Activated CD4-positive, alpha-beta T cell treated with anti-CD3 and anti-CD28 coated beads, Interleukin-2, amount 10 ng/mL, durations not matched to agents 24 days and 14 days (primary cell): Measurements from ENCODE around the gene TAL2. TPM values are rescaled to one million over a fixed set of nuclear protein-coding genes. Genes with fewer than 3 reads are reported as not detected.
A peak's percentile ranks its signal among the peaks of the same experiment; 100 is the strongest.

Source experiments
- DNase-seq: peaks from one replicate; pipeline ENCODE4 v3.0.0; 2022
- H3K27ac Mint-ChIP-seq: one replicate; pipeline ENCODE4 v1.8.0; 2022; ENCODE audit warnings: mild to moderate bottlenecking, mixed read lengths
- H3K27me3 Mint-ChIP-seq: one replicate; pipeline ENCODE4 v1.8.0; 2022; ENCODE audit warnings: mixed read lengths
- H3K36me3 Mint-ChIP-seq: one replicate; pipeline ENCODE4 v1.8.0; 2022; ENCODE audit warnings: low read depth, mild to moderate bottlenecking, mixed read lengths
- H3K4me1 Mint-ChIP-seq: one replicate; pipeline ENCODE4 v1.8.0; 2021; ENCODE audit warnings: mixed read lengths
- H3K4me3 Mint-ChIP-seq: one replicate; pipeline ENCODE4 v1.8.0; 2022; ENCODE audit warnings: mild to moderate bottlenecking, moderate library complexity, mixed read lengths
- H3K9me3 Mint-ChIP-seq: one replicate; pipeline ENCODE4 v1.8.0; 2021; ENCODE audit warnings: mixed read lengths
- intact Hi-C: fragments of 100-400 bp; cut with micrococcal nuclease; formaldehyde crosslinking; loops from one replicate; pipeline ENCODE4 v1.15.1; 2023
- total RNA-seq: library from RNA; stranded (reverse); gene quantifications from 2 replicates; pipeline ENCODE4 v1.2.3, GENCODE V29; 2022

The TAL2 gene
- total RNA-seq = not detected in 2 replicates

DNA sequence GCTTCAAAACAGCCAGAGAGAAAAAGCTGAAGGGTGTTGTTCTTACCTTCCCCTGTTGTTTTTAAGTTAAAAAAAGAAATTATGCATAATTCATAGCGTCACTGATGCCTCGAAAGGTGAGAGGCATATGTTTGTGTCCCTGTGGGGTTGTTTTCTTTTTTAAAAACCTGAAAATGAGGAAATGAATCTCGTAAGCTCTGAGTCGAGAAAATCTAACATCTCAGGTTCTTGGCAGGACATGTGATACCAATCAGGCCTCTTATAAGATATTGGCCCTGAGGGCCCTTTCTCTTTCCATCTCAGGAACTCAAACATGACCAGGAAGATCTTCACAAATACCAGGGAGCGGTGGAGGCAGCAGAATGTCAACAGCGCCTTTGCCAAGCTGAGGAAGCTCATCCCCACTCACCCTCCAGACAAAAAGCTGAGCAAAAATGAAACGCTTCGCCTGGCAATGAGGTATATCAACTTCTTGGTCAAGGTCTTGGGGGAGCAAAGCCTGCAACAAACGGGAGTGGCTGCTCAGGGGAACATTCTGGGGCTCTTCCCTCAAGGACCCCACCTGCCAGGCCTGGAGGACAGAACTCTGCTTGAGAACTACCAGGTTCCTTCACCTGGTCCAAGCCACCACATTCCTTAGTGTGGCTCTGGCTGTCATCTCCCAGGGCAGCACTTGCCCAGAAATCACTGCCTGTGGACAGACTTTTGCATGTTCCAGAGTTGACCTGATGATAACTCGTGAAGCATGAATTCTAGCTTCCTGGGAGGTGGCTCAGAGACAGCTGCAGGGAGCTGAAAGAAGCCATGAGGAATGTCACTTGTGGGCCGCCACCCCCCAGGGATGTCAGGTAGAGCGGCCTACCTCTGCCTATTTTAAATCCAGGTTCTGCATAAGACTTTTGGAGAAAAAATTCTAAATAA lies at the start of gene TAL2:
Gene TAL2 (plus strand): TSS at position 274 of the 921 bp plus-strand sequence. CDS start 40 bp downstream, at position 314.
- H3K9me3 Mint-ChIP-seq = no peaks in the 10 kb centered on the region
- intact Hi-C loops = no loop called here
- H3K4me1 Mint-ChIP-seq = no peaks in the 10 kb centered on the region
- no peak within 1 kb of the TSS for H3K4me3 Mint-ChIP-seq
- no peak within 1 kb of the TSS for H3K27ac Mint-ChIP-seq
- no peaks in the 10 kb centered on the region for H3K36me3 Mint-ChIP-seq
- no peak for DNase-seq
- peaks cover 16% of the 10 kb centered on the region for H3K27me3 Mint-ChIP-seq

DNA sequence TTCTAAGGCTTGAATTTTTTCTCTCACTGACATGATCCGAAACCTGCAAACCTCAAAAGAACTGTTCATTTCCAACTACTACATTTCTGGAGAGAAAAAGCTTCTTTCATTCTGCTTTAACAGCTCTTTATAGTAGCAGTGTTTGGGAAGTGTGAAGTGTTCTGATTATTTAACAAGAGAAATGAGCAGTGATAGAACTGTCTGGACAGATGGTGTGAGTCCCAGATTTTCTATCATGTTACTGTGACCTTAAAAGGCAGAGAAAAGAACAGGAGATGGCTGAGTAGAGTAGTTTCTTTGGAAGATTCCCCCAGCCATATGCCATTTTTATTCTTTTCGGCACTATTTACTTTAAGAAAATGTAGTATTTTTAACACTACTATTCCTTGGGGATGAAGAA lies 41.3 kb upstream of the TAL2 start:
- Mint-ChIP-seq H3K9me3 (no peaks in the 10 kb centered on the region), H3K36me3 (no peaks in the 10 kb centered on the region), H3K4me3 (no peak overlapping the region), H3K4me1 (no peaks in the 10 kb centered on the region), H3K27ac (no peak overlapping the region), H3K27me3 (no peaks in the 10 kb centered on the region)
- DNase-seq = no peak
- intact Hi-C loops = no loop called here

GRCh38 chr9:105625088-105625487 lies 37.2 kb upstream of the TAL2 start:
- Mint-ChIP-seq H3K4me1 (no peaks in the 10 kb centered on the region), H3K27ac (no peak overlapping the region), H3K36me3 (peaks cover 3% of the 10 kb centered on the region), H3K27me3 (no peaks in the 10 kb centered on the region), H3K4me3 (no peak overlapping the region), H3K9me3 (no peaks in the 10 kb centered on the region)
- intact Hi-C loops = no loop called here
- DNase-seq = no peak

GRCh38 chr9:105632807-105633206 lies 29.4 kb upstream of the TAL2 start:
- Mint-ChIP-seq H3K4me1 (no peaks in the 10 kb centered on the region), H3K36me3 (peaks cover 8% of the 10 kb centered on the region), H3K9me3 (no peaks in the 10 kb centered on the region), H3K4me3 (no peak overlapping the region), H3K27me3 (no peaks in the 10 kb centered on the region), H3K27ac (no peak overlapping the region)
- intact Hi-C loops = no loop called here
- no peak for DNase-seq

GRCh38 chr9:105633411-105633810 lies 28.8 kb upstream of the TAL2 start:
- Mint-ChIP-seq H3K27ac (no peak overlapping the region), H3K4me1 (no peaks in the 10 kb centered on the region), H3K36me3 (peaks cover 8% of the 10 kb centered on the region), H3K4me3 (no peak overlapping the region), H3K9me3 (no peaks in the 10 kb centered on the region), H3K27me3 (no peaks in the 10 kb centered on the region)
- intact Hi-C loops = no loop called here
- DNase-seq = no peak

DNA sequence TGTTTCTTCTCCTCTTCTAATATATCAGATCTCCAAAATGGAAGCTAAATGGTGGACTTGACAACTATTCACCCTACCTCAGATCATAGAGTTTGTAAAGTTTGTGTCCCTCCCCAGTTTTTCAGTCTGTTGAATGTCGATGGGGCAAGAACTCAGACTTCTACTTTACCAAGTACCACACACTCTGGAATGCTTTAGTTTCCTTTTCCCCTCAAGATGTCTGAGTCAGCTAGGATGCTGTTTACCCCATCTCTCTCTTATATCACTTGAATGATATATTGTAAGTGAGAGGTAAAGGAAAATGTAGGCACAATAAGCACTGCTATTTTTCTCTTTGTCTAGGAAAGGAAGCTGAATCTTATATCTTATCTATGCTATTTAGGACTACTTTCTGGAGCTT lies 25.9 kb upstream of the TAL2 start:
- Mint-ChIP-seq H3K27ac (no peak overlapping the region), H3K36me3 (peaks cover 14% of the 10 kb centered on the region), H3K4me3 (no peak overlapping the region), H3K9me3 (no peaks in the 10 kb centered on the region), H3K27me3 (no peaks in the 10 kb centered on the region), H3K4me1 (no peaks in the 10 kb centered on the region)
- intact Hi-C loops = no loop called here
- no peak for DNase-seq

GRCh38 chr9:105637787-105638395 lies 24.4 kb upstream of the TAL2 start:
- peaks cover 14% of the 10 kb centered on the region for H3K36me3 Mint-ChIP-seq

GRCh38 chr9:105639936-105640335 lies 22.3 kb upstream of the TAL2 start:
- Mint-ChIP-seq H3K27me3 (no peaks in the 10 kb centered on the region), H3K4me3 (no peak overlapping the region), H3K4me1 (no peaks in the 10 kb centered on the region), H3K9me3 (no peaks in the 10 kb centered on the region), H3K27ac (no peak overlapping the region), H3K36me3 (peaks cover 14% of the 10 kb centered on the region)
- DNase-seq = no peak
- intact Hi-C loops = no loop called here

More at GRCh38 chr9:105637787-105638395, 24.4 kb upstream of the TAL2 start:
- no peaks in the 10 kb centered on the region for H3K4me1 Mint-ChIP-seq
- H3K27me3 Mint-ChIP-seq = no peaks in the 10 kb centered on the region
- no peak overlapping the region for H3K4me3 Mint-ChIP-seq
- no peak overlapping the region for H3K27ac Mint-ChIP-seq
- H3K9me3 Mint-ChIP-seq = no peaks in the 10 kb centered on the region
- no peak for DNase-seq
- intact Hi-C loops = no loop called here

- no peak for DNase-seq
- H3K36me3 Mint-ChIP-seq = peaks cover 9% of the 10 kb centered on the region
- H3K4me3 Mint-ChIP-seq = no peak overlapping the region
- H3K4me1 Mint-ChIP-seq = no peaks in the 10 kb centered on the region
- H3K27ac Mint-ChIP-seq = no peak overlapping the region
- no peaks in the 10 kb centered on the region for H3K27me3 Mint-ChIP-seq
- no peaks in the 10 kb centered on the region for H3K9me3 Mint-ChIP-seq
- intact Hi-C loops = no loop called here
Measured at GRCh38 chr9:105643795-105644194, 18.5 kb upstream of the TAL2 start.

DNA sequence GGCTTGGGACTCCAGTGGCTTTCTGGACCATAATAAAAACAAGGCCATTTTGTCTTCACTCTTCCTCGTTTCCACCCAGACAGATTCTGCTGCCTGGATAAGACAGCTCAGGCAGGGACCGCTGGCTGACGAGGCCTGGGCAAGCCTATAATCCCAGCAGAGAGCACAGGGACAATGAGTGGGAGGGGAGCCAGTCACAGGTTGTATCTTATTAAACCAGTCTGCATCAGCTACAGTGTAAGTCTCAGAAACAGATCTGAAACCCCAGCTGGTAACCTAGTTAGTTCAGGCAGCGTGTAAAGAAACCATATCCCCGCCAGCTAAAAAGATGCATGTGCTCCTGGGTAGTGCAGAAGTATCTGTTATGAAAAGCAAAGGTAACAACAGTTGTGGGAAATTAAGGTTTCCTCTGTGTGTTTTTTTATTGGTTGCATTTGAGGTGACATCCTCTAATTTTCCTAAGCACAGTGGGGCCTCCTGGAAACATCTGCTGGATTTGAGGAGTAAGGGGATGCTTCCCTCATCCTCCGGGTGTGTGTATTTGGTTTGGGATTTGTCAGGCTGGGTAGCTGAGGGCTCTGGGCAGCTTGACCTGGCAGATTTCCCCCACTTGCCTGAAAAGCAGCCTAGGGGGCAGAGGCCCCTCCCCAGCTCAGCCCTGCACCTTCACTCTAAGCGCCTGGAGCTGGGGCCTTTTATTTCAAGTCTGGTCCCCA lies 15.2 kb upstream of the TAL2 start:
- intact Hi-C loops = no loop called here
- H3K4me3 Mint-ChIP-seq = no peak overlapping the region
- H3K4me1 Mint-ChIP-seq = no peaks in the 10 kb centered on the region
- H3K9me3 Mint-ChIP-seq = no peaks in the 10 kb centered on the region
- no peaks in the 10 kb centered on the region for H3K27me3 Mint-ChIP-seq
- no peak overlapping the region for H3K27ac Mint-ChIP-seq
- no peaks in the 10 kb centered on the region for H3K36me3 Mint-ChIP-seq
- peak; percentile 37 for DNase-seq

DNA sequence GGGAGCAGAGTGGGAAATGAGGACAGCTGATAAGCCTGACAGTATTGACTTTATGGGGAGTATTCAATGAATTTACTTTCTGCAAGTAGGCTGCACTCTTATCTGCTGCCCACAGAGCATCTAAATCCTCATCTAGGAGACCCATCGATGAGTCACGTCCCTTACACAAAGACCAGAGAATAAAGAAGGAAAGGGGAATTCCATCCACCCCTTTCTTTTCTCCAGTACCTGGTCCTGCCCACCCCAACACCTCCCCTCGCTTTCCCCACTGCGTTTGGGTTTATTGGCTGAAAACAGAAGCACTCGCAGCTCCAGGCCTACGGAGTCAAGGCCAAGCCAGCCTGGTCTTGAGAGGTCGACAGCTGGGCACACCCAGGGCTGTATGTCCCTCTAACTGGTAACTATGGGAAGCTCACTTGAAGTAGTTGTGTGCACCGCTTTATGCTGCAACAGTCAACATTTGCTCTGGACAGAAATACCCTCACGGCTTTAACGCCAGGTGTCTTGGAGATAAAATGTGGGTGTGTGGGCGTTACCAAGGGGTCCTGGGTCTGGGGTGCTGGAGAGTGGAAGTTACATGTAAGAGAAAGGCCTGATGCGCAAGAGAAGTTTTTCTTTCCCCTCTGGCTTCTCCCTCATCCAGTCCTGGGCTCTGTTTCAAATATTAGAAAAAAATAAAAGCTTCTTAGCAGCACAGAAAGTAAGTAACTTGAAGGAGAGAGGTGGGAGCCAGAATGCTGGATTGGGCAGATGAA lies 14.5 kb upstream of the TAL2 start:
- intact Hi-C loops = no loop called here

GRCh38 chr9:105651806-105652205 lies 10.5 kb upstream of the TAL2 start:
- Mint-ChIP-seq H3K4me3 (no peak overlapping the region), H3K4me1 (peaks cover 8% of the 10 kb centered on the region), H3K36me3 (no peaks in the 10 kb centered on the region), H3K27me3 (peaks cover 17% of the 10 kb centered on the region), H3K27ac (no peak overlapping the region), H3K9me3 (no peaks in the 10 kb centered on the region)
- intact Hi-C loops = no loop called here
- DNase-seq = no peak

More for the DNA sequence above, 14.5 kb upstream of the TAL2 start:
- H3K27me3 Mint-ChIP-seq = no peaks in the 10 kb centered on the region
- H3K4me1 Mint-ChIP-seq = no peaks in the 10 kb centered on the region
- H3K9me3 Mint-ChIP-seq = no peaks in the 10 kb centered on the region
- H3K36me3 Mint-ChIP-seq = no peaks in the 10 kb centered on the region
- H3K4me3 Mint-ChIP-seq = no peak overlapping the region
- no peak overlapping the region for H3K27ac Mint-ChIP-seq
- DNase-seq = peak; percentile 38

GRCh38 chr9:105656131-105656921 lies 5.9 kb upstream of the TAL2 start:
- DNase-seq = peak; percentile 61
- H3K27me3 Mint-ChIP-seq = peaks cover 34% of the 10 kb centered on the region
- intact Hi-C loops = no loop called here
- no peak overlapping the region for H3K27ac Mint-ChIP-seq
- no peaks in the 10 kb centered on the region for H3K36me3 Mint-ChIP-seq
- H3K4me3 Mint-ChIP-seq = peak overlapping the region; percentile 75
- H3K9me3 Mint-ChIP-seq = no peaks in the 10 kb centered on the region
- peaks cover 11% of the 10 kb centered on the region for H3K4me1 Mint-ChIP-seq
